SK-N-MC (cell line): ENCODE measurements around the gene DNAH10.

Experiments
- DNase-seq: peaks from one replicate; pipeline ENCODE4 v3.0.0-alpha.2; 2011; ENCODE audit warnings: low read depth, low spot score
- H3K27ac ChIP-seq: fragments of 200-600 bp; sonication (generic); 2 replicates; pipeline ENCODE4 v1.5.1; 2016; ENCODE audit warnings: mixed run types
- H3K36me3 ChIP-seq: fragments of 200-600 bp; sonication (generic); 2 replicates; pipeline ENCODE4 v1.6.1; 2017; ENCODE audit warnings: antibody characterized with exemption, low read length, mixed read lengths; ENCODE audit not compliant: insufficient read depth
- H3K4me3 ChIP-seq: fragments of 200-600 bp; sonication (generic); 2 replicates; pipeline ENCODE4 v1.5.1; 2016
- H3K9ac ChIP-seq: fragments of 200-600 bp; sonication (generic); 2 replicates; pipeline ENCODE4 v1.8.0; 2017; ENCODE audit warnings: mixed run types, mixed read lengths; ENCODE audit not compliant: insufficient read length
- H3K9me3 ChIP-seq: fragments of 200-600 bp; sonication (generic); 2 replicates; pipeline ENCODE4 v1.6.1; 2017; ENCODE audit warnings: low read depth, mild to moderate bottlenecking, antibody characterized with exemption, low read length, moderate library complexity, mixed read lengths
- EZH2 ChIP-seq: fragments of 200-600 bp; sonication (generic); IDR thresholded peaks from one replicate; pipeline ENCODE4 v1.6.1; 2017; ENCODE audit warnings: antibody characterized with exemption
- FOXP2 ChIP-seq: optimal IDR thresholded peaks from 2 replicates; pipeline ENCODE3; 2011; ENCODE audit warnings: mild to moderate bottlenecking, moderate library complexity; ENCODE audit not compliant: insufficient read depth; ENCODE audit errors: extremely low read length, control extremely low read depth
- POLR2AphosphoS5 ChIP-seq: IDR thresholded peaks from 2 replicates; pipeline ENCODE4 v1.6.1; 2012; ENCODE audit warnings: mild to moderate bottlenecking, low read depth, low read length, borderline replicate concordance

The DNAH10 gene

DNA sequence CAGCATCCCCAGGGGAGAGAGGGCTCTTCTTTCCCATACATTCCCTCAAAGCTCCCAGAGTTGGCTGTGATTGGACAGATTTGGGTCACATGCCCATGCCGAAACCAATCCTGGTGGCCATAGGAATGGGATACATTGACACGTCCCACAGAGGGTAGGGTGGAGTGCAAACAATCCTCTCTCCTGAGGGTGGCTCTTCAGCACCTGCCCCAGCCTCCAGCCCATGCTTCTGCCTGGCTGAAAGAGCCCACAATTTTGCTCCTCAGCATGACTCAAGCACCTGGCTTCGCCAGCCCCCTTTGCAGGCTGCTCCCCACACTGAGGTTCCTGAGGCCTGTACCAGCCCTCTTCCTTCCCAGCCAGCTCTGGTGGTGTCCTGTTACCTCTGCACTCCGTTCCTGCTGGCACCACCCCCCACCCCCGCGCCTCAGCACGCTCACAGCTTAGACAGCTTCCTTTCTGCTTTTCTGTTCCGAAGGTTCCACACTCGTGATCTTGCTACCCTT lies 138.8 kb downstream of the DNAH10 start:
- H3K9me3 ChIP-seq = no peaks in the 10 kb centered on the region
- H3K9ac ChIP-seq = no peak overlapping the region
- no peaks in the 10 kb centered on the region for H3K36me3 ChIP-seq
- H3K27ac ChIP-seq = no peak overlapping the region
- no peak overlapping the region for H3K4me3 ChIP-seq
- no peak for DNase-seq
- TF ChIP-seq EZH2 (no peak), FOXP2 (no peak), POLR2AphosphoS5 (no peak)

DNA sequence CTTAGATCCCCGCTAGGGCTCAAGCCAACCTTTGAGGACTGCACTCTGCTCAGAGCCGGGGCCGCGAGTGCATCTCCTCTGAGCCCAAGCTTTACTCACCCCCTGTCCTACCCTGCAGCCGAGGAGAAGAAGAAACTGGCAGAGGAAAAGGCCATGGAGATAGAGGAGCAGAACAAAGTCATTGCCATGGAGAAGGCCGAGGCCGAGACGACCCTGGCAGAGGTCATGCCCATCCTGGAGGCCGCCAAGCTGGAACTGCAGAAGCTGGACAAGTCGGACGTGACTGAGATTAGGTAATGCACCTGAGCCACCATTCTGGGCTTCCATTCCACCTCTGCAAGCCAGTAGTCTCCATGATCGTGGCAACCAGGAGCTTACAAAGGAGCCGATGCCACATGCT lies 140.7 kb downstream of the DNAH10 start:
- no peaks in the 10 kb centered on the region for H3K9me3 ChIP-seq
- H3K9ac ChIP-seq = no peak overlapping the region
- H3K4me3 ChIP-seq = no peak overlapping the region
- TF ChIP-seq FOXP2 (no peak), EZH2 (no peak), POLR2AphosphoS5 (no peak)
- H3K27ac ChIP-seq = no peak overlapping the region
- no peaks in the 10 kb centered on the region for H3K36me3 ChIP-seq
- no peak for DNase-seq

DNA sequence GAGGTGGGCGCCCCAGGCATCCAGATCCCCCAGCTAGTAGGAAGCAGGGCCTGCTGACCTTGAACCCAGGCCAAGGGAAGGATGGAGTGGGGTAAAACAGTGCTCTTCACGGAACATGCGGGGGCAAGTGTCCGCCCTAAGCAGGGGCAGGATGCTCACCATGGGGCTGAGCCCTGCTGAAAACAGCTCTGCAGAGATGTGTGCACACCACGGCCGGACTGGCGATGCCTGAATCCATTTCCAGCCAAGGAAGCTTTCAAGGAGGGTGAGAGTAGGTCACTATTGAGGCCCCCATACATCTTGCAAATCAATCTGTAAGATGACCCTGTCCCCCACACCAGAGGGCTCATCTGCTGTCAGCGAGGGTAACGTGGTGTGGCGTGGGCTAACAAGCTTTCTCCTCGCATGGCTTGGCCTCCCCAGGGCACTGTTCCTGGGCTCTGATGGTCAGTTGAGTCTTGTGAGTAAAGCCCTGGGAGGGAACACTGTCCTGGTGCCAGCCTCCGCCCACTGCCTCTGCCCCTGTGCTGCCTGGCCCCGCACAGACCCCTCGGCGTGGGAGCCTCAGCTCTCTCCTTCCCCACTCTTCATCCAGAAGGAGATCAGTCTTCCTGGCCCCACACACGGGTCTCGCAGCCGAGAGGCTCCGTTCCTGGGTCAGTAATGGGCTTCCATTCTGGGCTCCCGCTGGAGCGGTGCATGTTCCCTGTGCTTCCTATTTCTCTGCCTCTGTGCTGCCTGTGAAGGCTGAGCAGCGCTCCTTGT lies 141.4 kb downstream of the DNAH10 start:
- DNase-seq = no peak
- TF ChIP-seq FOXP2 = no peak

DNA sequence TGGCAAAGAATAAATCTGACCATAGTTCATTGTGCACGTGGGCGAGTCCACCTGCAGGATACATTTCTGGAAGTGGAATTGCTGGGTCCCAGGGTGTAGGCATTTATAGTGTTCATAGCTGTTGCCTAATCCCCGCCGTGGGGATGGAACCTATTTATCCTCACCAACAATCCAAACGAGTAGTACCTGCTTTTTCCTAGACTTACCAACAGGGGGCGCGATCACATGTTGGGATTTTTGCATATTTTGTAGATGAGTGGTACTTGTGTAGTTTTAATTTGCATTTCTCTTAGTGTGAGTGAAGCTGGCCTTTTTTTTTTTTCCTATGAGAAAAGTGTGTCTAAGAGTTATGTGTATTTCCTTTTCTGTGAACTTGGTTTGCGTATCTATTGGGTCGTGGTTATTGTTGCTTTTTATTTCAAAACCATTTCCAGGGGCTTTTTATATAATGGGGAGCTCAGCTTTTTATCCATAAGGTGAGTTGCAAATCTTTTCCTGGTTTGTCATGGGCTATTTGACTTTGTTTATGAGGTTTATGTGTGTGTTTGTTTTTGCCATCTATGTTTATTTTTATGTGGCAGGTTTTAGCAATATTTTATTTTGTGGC lies 143.3 kb downstream of the DNAH10 start:
- DNase-seq = no peak
- no peak overlapping the region for H3K4me3 ChIP-seq
- no peak overlapping the region for H3K27ac ChIP-seq
- H3K9ac ChIP-seq = no peak overlapping the region
- TF ChIP-seq FOXP2 (no peak), EZH2 (no peak), POLR2AphosphoS5 (no peak)
- H3K9me3 ChIP-seq = no peaks in the 10 kb centered on the region
- no peaks in the 10 kb centered on the region for H3K36me3 ChIP-seq

More for the DNA sequence above, 141.4 kb downstream of the DNAH10 start:
- H3K4me3 ChIP-seq = no peak overlapping the region
- no peak overlapping the region for H3K9ac ChIP-seq
- H3K36me3 ChIP-seq = no peaks in the 10 kb centered on the region
- H3K27ac ChIP-seq = no peak overlapping the region
- no peaks in the 10 kb centered on the region for H3K9me3 ChIP-seq

DNA sequence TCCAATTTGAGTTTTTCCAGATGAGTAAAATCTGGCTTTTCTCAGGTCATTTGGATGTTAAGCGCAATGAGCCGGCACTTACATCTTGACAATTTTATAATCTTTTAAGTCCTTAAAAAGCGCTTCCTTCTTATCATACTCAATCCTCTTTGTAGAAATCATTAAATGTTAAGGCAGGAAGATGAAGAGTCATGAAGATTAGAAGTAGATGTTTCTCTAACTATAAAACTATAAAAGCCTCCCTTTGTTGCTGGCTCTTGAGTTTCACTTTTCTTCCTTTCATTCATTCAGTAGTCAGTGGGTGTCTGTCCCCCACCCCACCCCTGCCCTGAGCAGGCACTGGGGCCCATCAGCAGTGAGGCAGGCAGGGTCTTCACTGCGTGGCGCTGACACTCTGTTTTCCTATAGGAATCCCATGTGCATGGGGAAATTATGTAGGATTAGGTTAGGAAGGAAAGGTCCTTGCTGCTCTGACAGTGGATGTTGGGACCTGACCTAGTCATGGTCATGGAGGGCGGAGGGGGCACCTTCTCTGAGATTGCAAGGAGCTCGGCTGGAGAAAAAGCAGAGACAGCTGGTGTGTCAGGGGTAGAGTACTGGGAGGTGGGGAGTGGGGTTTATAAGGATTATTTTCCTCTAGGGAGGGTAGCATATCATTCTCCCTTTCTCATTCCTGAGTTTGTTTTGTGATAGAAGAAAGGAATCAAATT lies 144.8 kb downstream of the DNAH10 start:
- no peak for DNase-seq
- TF ChIP-seq FOXP2 (no peak), POLR2AphosphoS5 (no peak), EZH2 (no peak)
- Histone ChIP-seq H3K27ac (0 out of 2 replicates have a peak overlapping the region, but pooled peaks have one; percentile 54), H3K9me3 (no peaks in the 10 kb centered on the region), H3K36me3 (no peaks in the 10 kb centered on the region), H3K9ac (peak overlapping the region; percentile 63), H3K4me3 (no peak overlapping the region; the same call in 1 of the 2 replicates)

DNA sequence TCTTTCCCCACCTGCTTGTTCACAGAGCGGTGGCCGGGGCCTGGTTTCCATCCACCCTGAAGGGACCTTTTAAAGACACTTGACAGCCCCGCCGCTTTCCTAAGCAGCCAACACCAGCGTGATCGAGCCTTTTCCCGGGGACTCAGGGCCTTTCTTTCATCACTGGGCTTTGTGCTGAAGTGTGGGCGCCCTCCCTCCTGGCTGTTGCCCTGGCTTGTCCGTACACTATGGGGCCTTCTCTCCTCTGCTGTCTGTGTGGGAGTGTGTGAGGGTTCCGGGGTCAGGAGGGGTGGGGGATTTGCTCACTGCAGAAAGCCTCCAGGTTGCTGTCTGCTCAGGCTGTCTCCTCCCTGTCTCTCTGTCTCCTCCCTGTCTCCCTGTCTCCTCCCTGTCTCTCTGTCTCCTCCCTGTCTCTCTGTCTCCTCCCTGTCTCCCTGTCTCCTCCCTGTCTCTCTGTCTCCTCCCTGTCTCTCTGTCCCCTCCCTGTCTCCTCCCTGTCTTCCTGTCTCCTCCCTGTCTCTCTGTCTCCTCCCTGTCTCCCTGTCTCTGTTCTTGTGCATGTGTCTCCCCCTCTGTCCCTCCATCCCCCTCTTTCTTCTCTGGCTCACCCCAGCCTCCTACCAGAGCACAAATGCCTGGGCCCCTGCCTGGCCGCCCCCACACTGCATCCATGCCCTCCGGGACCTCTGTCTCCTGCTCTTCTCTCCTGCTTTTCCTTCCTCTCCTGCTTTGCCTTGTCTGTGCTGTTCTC lies 145.8 kb downstream of the DNAH10 start:
- no peaks in the 10 kb centered on the region for H3K9me3 ChIP-seq
- DNase-seq = no peak
- peak overlapping the region; percentile 57 for H3K4me3 ChIP-seq
- TF ChIP-seq EZH2 (no peak), FOXP2 (no peak), POLR2AphosphoS5 (peak; percentile 34; the same call in 1 of the 2 replicates)
- H3K36me3 ChIP-seq = no peaks in the 10 kb centered on the region
- H3K9ac ChIP-seq = peak overlapping the region; percentile 63
- H3K27ac ChIP-seq = peak overlapping the region; percentile 82

DNA sequence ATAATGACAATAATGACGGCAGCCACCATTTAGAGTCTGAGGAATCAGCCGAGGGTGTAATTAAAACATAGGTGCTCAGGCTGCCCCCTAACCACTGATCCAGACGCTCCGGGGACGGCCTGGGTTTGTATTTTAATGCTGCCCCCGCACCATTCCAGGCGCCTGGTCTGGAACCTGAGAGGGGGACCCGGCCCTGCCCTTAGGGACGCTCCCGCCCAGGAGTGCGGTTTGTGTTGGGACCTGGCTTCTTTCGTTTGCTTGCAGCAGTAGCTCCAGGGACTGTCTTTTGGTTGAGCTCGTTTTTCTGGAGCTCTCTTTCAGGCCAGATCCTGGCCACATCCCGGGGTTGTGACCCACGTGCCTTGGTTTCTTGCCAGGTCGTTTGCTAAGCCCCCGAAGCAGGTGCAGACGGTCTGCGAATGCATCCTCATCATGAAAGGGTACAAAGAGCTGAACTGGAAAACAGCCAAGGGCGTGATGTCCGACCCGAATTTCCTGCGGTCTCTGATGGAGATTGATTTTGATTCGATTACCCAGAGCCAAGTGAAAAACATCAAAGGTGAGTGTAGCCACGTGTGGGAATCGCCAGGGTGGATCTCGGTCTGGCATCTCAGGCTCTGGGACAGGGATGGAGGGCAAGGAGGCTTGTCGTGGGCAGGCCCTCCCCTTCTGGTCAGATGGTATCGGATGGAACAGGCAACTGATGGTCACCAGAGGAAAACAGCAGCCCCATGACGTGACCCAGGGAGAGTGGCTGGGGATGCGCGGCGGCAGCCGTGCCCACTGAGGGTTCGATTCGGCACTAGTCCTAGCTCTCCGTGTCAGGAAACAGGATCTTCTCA lies 147.0 kb downstream of the DNAH10 start:
- TF ChIP-seq EZH2 (no peak), FOXP2 (no peak)
- no peak overlapping the region for H3K27ac ChIP-seq
- no peaks in the 10 kb centered on the region for H3K36me3 ChIP-seq
- H3K9me3 ChIP-seq = no peaks in the 10 kb centered on the region
- no peak overlapping the region for H3K4me3 ChIP-seq
- no peak for DNase-seq
- H3K9ac ChIP-seq = no peak overlapping the region
